T-helper 2 cell treated with Interferon-gamma antibody and Interleukin-4, amounts not matched to agents 100 ng/mL and 5 ng/mL, for 36 hours (primary cell): ENCODE measurements around the gene MVD. TPM values are rescaled to one million over a fixed set of nuclear protein-coding genes. Genes with fewer than 3 reads are reported as not detected.

Experiments
- intact Hi-C: fragments of 100-400 bp; cut with micrococcal nuclease; formaldehyde crosslinking; loops from one replicate; pipeline ENCODE4 v1.15.1; 2023
- total RNA-seq: library from RNA; stranded (reverse); gene quantifications from 2 replicates; pipeline ENCODE4 v1.2.3, GENCODE V29; 2022

Gene MVD
- total RNA-seq, 1 donor from 2014 or later: 65.6 TPM

GRCh38 chr16:88630433-88630832 is 32.5 kb downstream of the MVD start:
- intact Hi-C loops: no loop called here

GRCh38 chr16:88629835-88630234 is 33.1 kb downstream of the MVD start:
- intact Hi-C loops: no loop called here

GRCh38 chr16:88628512-88628974 is 34.3 kb downstream of the MVD start:
- intact Hi-C loops: no loop called here

GRCh38 chr16:88627531-88628411 is 35.1 kb downstream of the MVD start:
- intact Hi-C loops: no loop called here

- intact Hi-C loops: no loop called here
Observed at GRCh38 chr16:88626646-88627045, 36.2 kb downstream of the MVD start.

GRCh38 chr16:88624977-88625576 is 37.8 kb downstream of the MVD start:
- intact Hi-C loops: no loop called here

GRCh38 chr16:88624481-88624880 is 38.4 kb downstream of the MVD start:
- intact Hi-C loops: no loop called here

GRCh38 chr16:88623858-88624257 is 39.0 kb downstream of the MVD start:
- intact Hi-C loops: no loop called here

GRCh38 chr16:88622866-88623265 is 40.0 kb downstream of the MVD start:
- intact Hi-C loops: no loop called here

- intact Hi-C loops: no loop called here
Observed at GRCh38 chr16:88622125-88622524, 40.8 kb downstream of the MVD start.

- intact Hi-C loops: no loop called here
Observed at GRCh38 chr16:88619859-88620815, 42.8 kb downstream of the MVD start.

- intact Hi-C loops: no loop called here
Observed at GRCh38 chr16:88618956-88619667, 43.8 kb downstream of the MVD start.

GRCh38 chr16:88618182-88618955 is 44.5 kb downstream of the MVD start:
- intact Hi-C loops: no loop called here

- intact Hi-C loops: no loop called here
Observed at GRCh38 chr16:88617268-88618031, 45.4 kb downstream of the MVD start.

- intact Hi-C loops: no loop called here
Observed at GRCh38 chr16:88616736-88617135, 46.2 kb downstream of the MVD start.

GRCh38 chr16:88616320-88616719 is 46.6 kb downstream of the MVD start:
- intact Hi-C loops: no loop called here

- intact Hi-C loops: no loop called here
Observed at GRCh38 chr16:88614818-88615580, 47.9 kb downstream of the MVD start.

- intact Hi-C loops: no loop called here
Observed at GRCh38 chr16:88613911-88614817, 48.7 kb downstream of the MVD start.
